ENCODE data around the gene RMND5A.

GRCh38 chr2:86706220-86706619 is 13.9 kb upstream of the RMND5A start:
- TF ChIP-seq POLR2AphosphoS5 (IDR thresholded peaks at IDR 0.05; ENCODE audit: low read depth, low read length) (no peak), CTCF (IDR thresholded peaks at IDR 0.05) (no peak), ZBTB33 (IDR thresholded peaks at IDR 0.05; ENCODE audit: borderline replicate concordance, low read depth) (no peak), SMC3 (IDR thresholded peaks at IDR 0.05; ENCODE audit: low read depth, low read length) (no peak), TEAD4 (IDR thresholded peaks at IDR 0.05; ENCODE audit: borderline replicate concordance, insufficient read depth) (no peak), GABPA (IDR thresholded peaks at IDR 0.05; ENCODE audit: low read depth) (no peak), NFIC (IDR thresholded peaks at IDR 0.05; ENCODE audit: borderline replicate concordance) (no peak), RFX5 (IDR thresholded peaks at IDR 0.05; ENCODE audit: low read length) (no peak)
